AG04450 (cell line): Measurements from ENCODE around the gene RFPL3. TPM values are rescaled to one million over a fixed set of nuclear protein-coding genes. Genes with fewer than 3 reads are reported as not detected.

Experiments used
- CTCF ChIA-PET: fragments of 300-600, 350-600 bp; formaldehyde crosslinking; extraction: SDS; loops from one replicate; lab custom pipeline; 2022; ENCODE audit warnings: antibody characterized with exemption, inconsistent platforms; lab: Charles Lee
- POLR2A ChIA-PET: fragments of 350-600 bp; formaldehyde crosslinking; extraction: SDS; loops from one replicate; lab custom pipeline; 2021; ENCODE audit warnings: antibody characterized with exemption, inconsistent platforms; lab: Yijun Ruan, JAX
- DNase-seq: peaks from one replicate; pipeline ENCODE4 v3.0.0-alpha.2; 2011; ENCODE audit warnings: low read depth, low spot score
- H3K27ac ChIP-seq: one replicate; pipeline ENCODE4 v1.5.1; 2012; ENCODE audit warnings: low read depth, low read length, control low read depth
- H3K27me3 ChIP-seq: one replicate; pipeline ENCODE4 v1.6.0; 2012; ENCODE audit warnings: low read length; ENCODE audit not compliant: control insufficient read depth, insufficient read depth
- H3K4me3 ChIP-seq: 2 replicates; pipeline ENCODE4 v1.5.1; 2011; ENCODE audit warnings: mild to moderate bottlenecking, low read depth, low read length, control low read depth
- H3K9me3 ChIP-seq: 2 replicates; pipeline ENCODE4 v1.5.1; 2012; ENCODE audit warnings: low read length; ENCODE audit not compliant: control insufficient read depth, insufficient read depth
- CTCF ChIP-seq: IDR thresholded peaks from 2 replicates; pipeline ENCODE4 v1.5.1; 2011; ENCODE audit warnings: low read depth, low read length, control low read depth, inconsistent platforms
- polyA plus RNA-seq: library from polyadenylated mRNA; depleted of rRNA; stranded (reverse); fragments of >200 nt; gene quantifications from 2 replicates; pipeline ENCODE4 v1.2.3, GENCODE V29; 2011

The RFPL3 gene
- polyA plus RNA-seq, 1 experiment, result not detected

- Histone ChIP-seq H3K4me3 (no peak overlapping the region), H3K27me3 (no peaks in the 10 kb centered on the region), H3K9me3 (no peaks in the 10 kb centered on the region), H3K27ac (no peak overlapping the region)
- TF ChIP-seq CTCF, result no peak
- ChIA-PET CTCF (no interaction called here), POLR2A (no interaction called here)
- no peak for DNase-seq
Measured at GRCh38 chr22:32333769-32334659, 23.7 kb upstream of the RFPL3 start.

- DNase-seq, result no peak
- Histone ChIP-seq H3K27me3 (no peaks in the 10 kb centered on the region), H3K4me3 (no peak overlapping the region), H3K9me3 (no peaks in the 10 kb centered on the region), H3K27ac (no peak overlapping the region)
- ChIA-PET POLR2A (no interaction called here), CTCF (no interaction called here)
- TF ChIP-seq CTCF, result no peak
Measured at GRCh38 chr22:32334660-32335365, 22.9 kb upstream of the RFPL3 start.

GRCh38 chr22:32335471-32335870 lies 22.2 kb upstream of the RFPL3 start:
- DNase-seq, result no peak
- ChIA-PET CTCF (no interaction called here), POLR2A (no interaction called here)
- no peaks in the 10 kb centered on the region for H3K27me3 ChIP-seq
- no peak for TF ChIP-seq CTCF
- H3K27ac ChIP-seq, result no peak overlapping the region
- H3K4me3 ChIP-seq, result no peak overlapping the region
- H3K9me3 ChIP-seq, result no peaks in the 10 kb centered on the region

- Histone ChIP-seq H3K27ac (no peak overlapping the region), H3K27me3 (no peaks in the 10 kb centered on the region), H3K9me3 (no peaks in the 10 kb centered on the region), H3K4me3 (no peak overlapping the region)
- POLR2A ChIA-PET, result no interaction called here
- no peak for DNase-seq
- no peak for TF ChIP-seq CTCF
- CTCF ChIA-PET, result no interaction called here
Measured at GRCh38 chr22:32336121-32336603, 21.5 kb upstream of the RFPL3 start.
